ENCODE measurements around the gene SVEP1. TPM values are rescaled to one million over a fixed set of nuclear protein-coding genes. Genes with fewer than 3 reads are reported as not detected.

The SVEP1 gene
- total RNA-seq, 2 donors from 2014 or later: 0.44 to 0.46 TPM

- no peak within 1 kb of the TSS for H3K9ac ChIP-seq (ENCODE audit: extremely low read depth, low read length, poor library complexity, severe bottlenecking)
- Mint-ChIP-seq H3K4me3 (no peak within 1 kb of the TSS), H3K27me3 (ENCODE audit: insufficient read depth) (peaks cover 1% of the 10 kb centered on the region), H3K4me1 (no peaks in the 10 kb centered on the region), H3K27ac (no peak within 1 kb of the TSS), H3K36me3 (ENCODE audit: low read depth) (no peaks in the 10 kb centered on the region), H3K9me3 (no peaks in the 10 kb centered on the region)
- H3K9me3 ChIP-seq (ENCODE audit: control insufficient read depth, low read length): no peaks in the 10 kb centered on the region
- H3K36me3 ChIP-seq (ENCODE audit: control insufficient read depth, insufficient read depth, low read length): no peaks in the 10 kb centered on the region
- WGBS, 2 experiments (ENCODE audit: insufficient coverage in 1 of 2, insufficient read length in 1 of 2): 86 to 95% methylated on average over 1 of the region's 1 CpG
- H3K4me3 ChIP-seq (ENCODE audit: low read length): no peak within 1 kb of the TSS
- H3K4me1 ChIP-seq (ENCODE audit: control insufficient read depth, insufficient read depth, low read length): no peaks in the 10 kb centered on the region
- DNase-seq: no peak
- H3K27ac ChIP-seq (ENCODE audit: low read depth, low read length): no peak within 1 kb of the TSS
- no peaks in the 10 kb centered on the region for H3K27me3 ChIP-seq (ENCODE audit: control insufficient read depth, insufficient read depth, low read length, poor library complexity, severe bottlenecking)
- no peak for TF ChIP-seq CTCF (conservative IDR thresholded peaks at IDR 0.05)
These were observed 241.8 kb downstream of the SVEP1 start, which contains the start of gene TXNDC8 for GRCh38 chr9:110337727-110338126. Gene TXNDC8 (minus strand): TSS chr9:110337863.

GRCh38 chr9:110336363-110336762 is 243.2 kb downstream of the SVEP1 start:
- Histone ChIP-seq H3K36me3 (ENCODE audit: control insufficient read depth, insufficient read depth, low read length) (no peaks in the 10 kb centered on the region), H3K27ac (ENCODE audit: low read depth, low read length) (no peak overlapping the region), H3K9ac (ENCODE audit: extremely low read depth, low read length, poor library complexity, severe bottlenecking) (no peak overlapping the region), H3K27me3 (ENCODE audit: control insufficient read depth, insufficient read depth, low read length, poor library complexity, severe bottlenecking) (no peaks in the 10 kb centered on the region), H3K4me3 (ENCODE audit: low read length) (no peak overlapping the region), H3K9me3 (ENCODE audit: control insufficient read depth, low read length) (no peaks in the 10 kb centered on the region), H3K4me1 (ENCODE audit: control insufficient read depth, insufficient read depth, low read length) (no peaks in the 10 kb centered on the region)
- no peak overlapping the region for H3K4me3 Mint-ChIP-seq
- no peak for DNase-seq
- no peaks in the 10 kb centered on the region for H3K36me3 Mint-ChIP-seq (ENCODE audit: low read depth)
- no peak overlapping the region for H3K27ac Mint-ChIP-seq
- no peaks in the 10 kb centered on the region for H3K4me1 Mint-ChIP-seq
- no peaks in the 10 kb centered on the region for H3K9me3 Mint-ChIP-seq
- no CpG with 5 or more reads among the region's 1 CpG for WGBS, 2 experiments (ENCODE audit: insufficient coverage in 1 of 2, insufficient read length in 1 of 2)
- no peak for TF ChIP-seq CTCF (conservative IDR thresholded peaks at IDR 0.05)
- H3K27me3 Mint-ChIP-seq (ENCODE audit: insufficient read depth): peaks cover 1% of the 10 kb centered on the region

GRCh38 chr9:110334871-110335270 is 244.7 kb downstream of the SVEP1 start:
- no peak for DNase-seq
- no peak overlapping the region for H3K9ac ChIP-seq (ENCODE audit: extremely low read depth, low read length, poor library complexity, severe bottlenecking)
- no peaks in the 10 kb centered on the region for H3K9me3 ChIP-seq (ENCODE audit: control insufficient read depth, low read length)
- H3K27ac Mint-ChIP-seq: no peak overlapping the region
- H3K9me3 Mint-ChIP-seq: no peaks in the 10 kb centered on the region
- H3K4me3 Mint-ChIP-seq: no peak overlapping the region
- no peak overlapping the region for H3K27ac ChIP-seq (ENCODE audit: low read depth, low read length)
- H3K4me1 ChIP-seq (ENCODE audit: control insufficient read depth, insufficient read depth, low read length): no peaks in the 10 kb centered on the region
- H3K4me3 ChIP-seq (ENCODE audit: low read length): no peak overlapping the region
- H3K27me3 ChIP-seq (ENCODE audit: control insufficient read depth, insufficient read depth, low read length, poor library complexity, severe bottlenecking): no peaks in the 10 kb centered on the region
- no peak for TF ChIP-seq CTCF (conservative IDR thresholded peaks at IDR 0.05)
- H3K27me3 Mint-ChIP-seq (ENCODE audit: insufficient read depth): peaks cover 1% of the 10 kb centered on the region
- no peaks in the 10 kb centered on the region for H3K36me3 Mint-ChIP-seq (ENCODE audit: low read depth)
- no peaks in the 10 kb centered on the region for H3K36me3 ChIP-seq (ENCODE audit: control insufficient read depth, insufficient read depth, low read length)
- no peaks in the 10 kb centered on the region for H3K4me1 Mint-ChIP-seq
